Mesenchymal stem cell (in vitro differentiated cells and primary cell): ENCODE results near the gene HCFC1R1.

ENCODE experiments used
- DNase-seq: peaks from one replicate; pipeline ENCODE4 v3.0.0-alpha.2; 2013
- H2AFZ ChIP-seq: one replicate; pipeline ENCODE4 v1.6.1; 2013; ENCODE audit warnings: low read depth, mild to moderate bottlenecking, control low read depth, inconsistent platforms, low read length, moderate library complexity
- H2AK5ac ChIP-seq: 2 replicates; pipeline ENCODE4 v1.6.1; 2013; ENCODE audit warnings: low read length, moderate library complexity, mild to moderate bottlenecking, inconsistent platforms; ENCODE audit not compliant: severe bottlenecking
- H2BK120ac ChIP-seq: one replicate; pipeline ENCODE4 v1.6.1; 2013; ENCODE audit warnings: low read depth, mild to moderate bottlenecking, inconsistent platforms, low read length, moderate library complexity
- H2BK12ac ChIP-seq, 2 experiments: one replicate each; pipeline ENCODE4 v1.6.1; 2013; ENCODE audit warnings: inconsistent platforms in 2 of 2, low read length in 2 of 2, mild to moderate bottlenecking in 2 of 2, moderate library complexity in 2 of 2, control low read depth in 1 of 2
- H2BK15ac ChIP-seq: one replicate; pipeline ENCODE4 v1.6.1; 2013; ENCODE audit warnings: mild to moderate bottlenecking, low read depth, inconsistent platforms; ENCODE audit not compliant: poor library complexity, severe bottlenecking
- H2BK5ac ChIP-seq: 2 replicates; pipeline ENCODE4 v1.6.1; 2013; ENCODE audit warnings: low read depth, mild to moderate bottlenecking, low read length, control low read depth, inconsistent platforms; ENCODE audit not compliant: poor library complexity, severe bottlenecking
- H3K14ac ChIP-seq, 2 experiments: one replicate each; pipeline ENCODE4 v1.6.1; 2013; ENCODE audit warnings: inconsistent platforms in 2 of 2, low read length in 2 of 2, control low read depth in 1 of 2, mild to moderate bottlenecking in 1 of 2, moderate library complexity in 1 of 2
- H3K18ac ChIP-seq, 2 experiments: one replicate each; pipeline ENCODE4 v1.6.1; 2013; ENCODE audit warnings: inconsistent platforms in 2 of 2, low read length in 2 of 2, control low read depth in 1 of 2, low read depth in 1 of 2, mild to moderate bottlenecking in 1 of 2
- H3K23ac ChIP-seq, 2 experiments: one replicate each; pipeline ENCODE4 v1.6.1; 2013; ENCODE audit warnings: inconsistent platforms in 2 of 2, low read length in 2 of 2, mild to moderate bottlenecking in 2 of 2, moderate library complexity in 2 of 2, control low read depth in 1 of 2
- H3K27ac ChIP-seq: 2 replicates; pipeline ENCODE4 v1.5.1; 2013; ENCODE audit warnings: mild to moderate bottlenecking, moderate library complexity, low read length, control low read depth, inconsistent platforms; ENCODE audit not compliant: poor library complexity, severe bottlenecking
- H3K27me3 ChIP-seq, 2 experiments: 2 replicates each; pipeline versions ENCODE4 v1.6.1 to v1.7.0; 2013; ENCODE audit warnings: low read length in 2 of 2, mild to moderate bottlenecking in 2 of 2, moderate library complexity in 2 of 2, control low read depth in 1 of 2, inconsistent platforms in 1 of 2; ENCODE audit not compliant: control insufficient read depth in 1 of 2, insufficient read depth in 1 of 2
- H3K36me3 ChIP-seq, 2 experiments: 2 replicates each; pipeline versions ENCODE4 v1.6.1 to v1.7.0; 2013; ENCODE audit warnings: low read length in 2 of 2, control low read depth in 1 of 2, inconsistent platforms in 1 of 2, low read depth in 1 of 2, mild to moderate bottlenecking in 1 of 2; ENCODE audit not compliant: insufficient read depth in 2 of 2, control insufficient read depth in 1 of 2
- H3K4ac ChIP-seq, 2 experiments: one replicate each; pipeline ENCODE4 v1.6.1; 2013; ENCODE audit warnings: inconsistent platforms in 2 of 2, low read length in 2 of 2, mild to moderate bottlenecking in 2 of 2, moderate library complexity in 2 of 2, control low read depth in 1 of 2, low read depth in 1 of 2
- H3K4me1 ChIP-seq: 2 replicates; pipeline ENCODE4 v1.6.1; 2013; ENCODE audit warnings: low read depth, low read length, control low read depth; ENCODE audit not compliant: control insufficient read depth, insufficient read depth
- H3K4me2 ChIP-seq: 2 replicates; pipeline ENCODE4 v1.6.1; 2013; ENCODE audit warnings: low read length, mild to moderate bottlenecking, inconsistent platforms; ENCODE audit not compliant: poor library complexity, severe bottlenecking
- H3K4me3 ChIP-seq, 2 experiments: 2 replicates each; pipeline versions ENCODE4 v1.5.1 to v1.7.0; 2013; ENCODE audit warnings: low read length in 2 of 2, mild to moderate bottlenecking in 2 of 2, control low read depth in 1 of 2, low read depth in 1 of 2; ENCODE audit not compliant: insufficient read depth in 1 of 2
- H3K79me1 ChIP-seq: replicated peaks from 2 replicates; pipeline ENCODE4 v1.6.1; 2013; ENCODE audit warnings: mild to moderate bottlenecking, control low read depth, low read length, inconsistent platforms; ENCODE audit not compliant: poor library complexity, severe bottlenecking
- H3K9ac ChIP-seq: 2 replicates; pipeline ENCODE4 v1.7.0; 2013; ENCODE audit warnings: mild to moderate bottlenecking, low read length, moderate library complexity
- H3K9me3 ChIP-seq: 2 replicates; pipeline ENCODE4 v1.7.0; 2013; ENCODE audit warnings: mild to moderate bottlenecking, low read length; ENCODE audit not compliant: control insufficient read depth
- H4K8ac ChIP-seq: one replicate; pipeline ENCODE4 v1.6.1; 2013; ENCODE audit warnings: inconsistent platforms, mild to moderate bottlenecking, low read length, moderate library complexity
- H4K91ac ChIP-seq: one replicate; pipeline ENCODE4 v1.6.1; 2013; ENCODE audit warnings: mild to moderate bottlenecking, low read length, inconsistent platforms
- WGBS: methylation state at CpG from one replicate; pipeline ENCODE4 v1.1.7; 2013; ENCODE audit warnings: mixed read lengths; 5-methylcytosine and 5-hydroxymethylcytosine counted together

Gene HCFC1R1

DNA sequence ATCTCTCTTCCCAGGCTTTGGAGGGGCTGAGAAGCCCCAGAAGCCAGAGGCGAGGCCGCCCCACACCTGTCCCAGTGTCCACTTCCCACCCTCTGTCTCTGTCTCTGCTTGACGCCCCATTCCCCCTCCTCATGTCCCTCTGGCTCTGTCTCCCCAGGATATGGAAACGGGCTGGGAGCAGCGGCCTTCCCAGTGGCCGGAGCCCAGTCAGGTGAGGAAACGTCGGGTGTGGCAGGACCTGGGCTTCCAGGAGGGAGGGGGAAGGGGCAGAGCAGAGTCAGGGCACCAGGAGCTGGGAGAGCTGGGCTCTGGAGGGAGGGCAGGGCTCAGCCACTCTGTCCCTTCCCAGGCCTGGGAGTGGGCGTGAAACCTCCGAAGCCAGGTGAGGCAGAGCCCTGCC lies 32.9 kb downstream of the HCFC1R1 start:
- Histone ChIP-seq H2BK120ac (no peak overlapping the region), H2BK12ac (no peak overlapping the region), H3K4ac (no peak overlapping the region), H2BK15ac (no peak overlapping the region), H2AK5ac (no peak overlapping the region), H3K14ac (no peak overlapping the region), H3K9me3 (no peaks in the 10 kb centered on the region), H4K8ac (no peak overlapping the region), H2AFZ (no peak overlapping the region), H3K27me3 (peaks cover 34 to 71% of the 10 kb centered on the region in 2 experiments), H2BK5ac (no peak overlapping the region), H3K23ac (no peak overlapping the region), H4K91ac (no peak overlapping the region), H3K4me2 (no peak overlapping the region), H3K79me1 (no peaks in the 10 kb centered on the region), H3K36me3 (no peaks in the 10 kb centered on the region), H3K18ac (no peak overlapping the region), H3K4me1 (peaks cover 5% of the 10 kb centered on the region), H3K9ac (no peak overlapping the region), H3K27ac (no peak overlapping the region), H3K4me3 (no peak overlapping the region)
- no peak for DNase-seq
- WGBS, result 82% methylated on average over 9 of the region's 10 CpGs

DNA sequence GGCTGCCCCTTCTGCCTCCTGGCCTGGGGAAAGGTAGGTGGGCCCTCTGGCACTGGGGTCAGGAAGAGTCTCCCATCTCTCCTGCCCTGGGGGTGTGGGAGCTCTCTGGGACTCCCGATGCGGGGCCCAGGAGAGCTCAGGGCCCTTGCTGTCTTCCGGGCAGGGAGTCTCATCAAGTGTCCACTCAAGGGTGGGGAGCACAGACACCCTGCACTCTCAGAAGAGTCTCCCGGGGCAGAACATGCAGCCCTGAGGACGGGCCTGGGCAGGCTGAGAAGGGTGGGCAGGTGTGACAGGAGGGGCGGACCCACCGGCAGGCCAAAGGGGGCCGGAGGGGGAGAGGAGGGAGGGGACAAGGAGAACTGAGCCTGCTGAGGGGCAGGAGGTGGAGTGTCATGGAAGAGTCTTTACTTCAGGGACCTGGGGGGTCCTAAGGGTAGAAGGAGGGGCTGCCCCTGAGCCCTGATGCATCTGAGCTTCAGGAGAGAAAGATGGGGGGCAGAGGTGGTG lies 35.1 kb downstream of the HCFC1R1 start:
- no peaks in the 10 kb centered on the region for H3K36me3 ChIP-seq
- H3K14ac ChIP-seq, result no peak overlapping the region
- WGBS, result 50% methylated on average over 8 of the region's 8 CpGs
- DNase-seq, result no peak
- H2BK12ac ChIP-seq, result no peak overlapping the region
- no peak overlapping the region for H3K4ac ChIP-seq
- no peak overlapping the region for H3K18ac ChIP-seq
- H2AK5ac ChIP-seq, result no peak overlapping the region
- H3K27ac ChIP-seq, result no peak overlapping the region
- H3K4me1 ChIP-seq, result peaks cover 10% of the 10 kb centered on the region
- no peak overlapping the region for H2BK120ac ChIP-seq
- no peak overlapping the region for H3K4me2 ChIP-seq
- no peak overlapping the region for H3K23ac ChIP-seq
- no peak overlapping the region for H4K8ac ChIP-seq
- H4K91ac ChIP-seq, result no peak overlapping the region
- H2AFZ ChIP-seq, result no peak overlapping the region
- peak overlapping the region; percentile 12 for H2BK15ac ChIP-seq
- no peaks in the 10 kb centered on the region for H3K9me3 ChIP-seq
- H3K4me3 ChIP-seq, result no peak overlapping the region
- no peak overlapping the region for H2BK5ac ChIP-seq
- no peaks in the 10 kb centered on the region for H3K79me1 ChIP-seq
- no peak overlapping the region for H3K9ac ChIP-seq
- H3K27me3 ChIP-seq, result peaks cover 34 to 67% of the 10 kb centered on the region in 2 experiments

DNA sequence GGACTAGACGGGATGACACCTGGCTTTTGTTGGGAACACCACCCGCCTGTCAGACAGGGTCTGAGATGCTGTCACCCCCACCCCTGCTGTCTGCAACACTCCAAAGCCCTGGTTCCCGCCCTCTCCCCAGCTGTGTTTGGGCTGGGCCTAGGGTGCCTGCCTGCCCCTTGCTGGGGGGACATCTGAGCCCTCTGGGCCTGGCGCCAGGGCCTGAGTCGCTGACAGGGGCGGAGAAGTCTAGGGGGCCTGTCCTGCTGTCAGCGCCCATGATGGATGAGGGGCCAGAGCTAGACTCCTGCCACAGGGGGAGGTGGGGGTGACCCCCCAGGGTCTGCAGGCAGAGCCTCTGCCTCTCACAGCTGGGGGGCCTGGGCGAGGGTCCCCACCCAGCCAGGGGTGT lies 35.9 kb downstream of the HCFC1R1 start:
- H3K4me2 ChIP-seq, result no peak overlapping the region
- H2AFZ ChIP-seq, result no peak overlapping the region
- H3K79me1 ChIP-seq, result no peaks in the 10 kb centered on the region
- H2BK120ac ChIP-seq, result no peak overlapping the region
- no peak overlapping the region for H2AK5ac ChIP-seq
- H3K36me3 ChIP-seq, result no peaks in the 10 kb centered on the region
- no peak overlapping the region for H2BK5ac ChIP-seq
- H3K4me3 ChIP-seq, result no peak overlapping the region
- H3K9ac ChIP-seq, result no peak overlapping the region
- H4K8ac ChIP-seq, result no peak overlapping the region
- H3K4ac ChIP-seq, result no peak overlapping the region
- no peak overlapping the region for H2BK15ac ChIP-seq
- H3K27me3 ChIP-seq, result peaks cover 34 to 65% of the 10 kb centered on the region in 2 experiments
- 58% methylated on average over 8 of the region's 8 CpGs for WGBS
- H4K91ac ChIP-seq, result no peak overlapping the region
- no peak overlapping the region for H3K18ac ChIP-seq
- no peak overlapping the region for H3K27ac ChIP-seq
- H3K4me1 ChIP-seq, result peaks cover 11% of the 10 kb centered on the region
- no peak overlapping the region for H3K23ac ChIP-seq
- H2BK12ac ChIP-seq, result no peak overlapping the region
- no peak overlapping the region for H3K14ac ChIP-seq
- DNase-seq, result no peak
- no peaks in the 10 kb centered on the region for H3K9me3 ChIP-seq

DNA sequence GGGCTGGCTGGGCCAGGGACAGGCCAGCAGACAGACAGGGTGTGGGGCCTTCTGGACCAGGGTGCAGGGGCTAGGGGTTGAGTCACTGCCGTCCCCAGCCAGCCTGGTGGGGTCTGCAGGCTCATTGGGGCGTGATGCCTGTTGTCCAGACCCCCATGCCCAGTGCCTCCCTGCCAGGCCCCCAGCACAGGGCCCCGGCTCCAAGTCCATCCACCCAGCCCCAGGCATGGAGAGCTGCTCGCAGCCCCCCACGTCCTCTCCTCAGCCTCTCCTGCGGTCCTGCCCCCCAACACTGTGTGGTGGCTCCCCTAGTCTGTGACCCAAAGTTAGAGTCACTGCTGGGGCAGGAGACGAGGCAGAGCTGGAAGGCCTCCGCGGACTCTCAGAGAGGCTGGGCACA lies 36.5 kb downstream of the HCFC1R1 start:
- no peak overlapping the region for H3K14ac ChIP-seq
- H3K79me1 ChIP-seq, result no peaks in the 10 kb centered on the region
- no peak overlapping the region for H3K9ac ChIP-seq
- peaks cover 11% of the 10 kb centered on the region for H3K4me1 ChIP-seq
- no peak overlapping the region for H3K4me2 ChIP-seq
- H3K27me3 ChIP-seq, result peaks cover 34 to 60% of the 10 kb centered on the region in 2 experiments
- H3K4ac ChIP-seq, result no peak overlapping the region
- no peak for DNase-seq
- H3K18ac ChIP-seq, result no peak overlapping the region
- H3K9me3 ChIP-seq, result no peaks in the 10 kb centered on the region
- no peak overlapping the region for H2AK5ac ChIP-seq
- no peak overlapping the region for H4K91ac ChIP-seq
- no peak overlapping the region for H2BK5ac ChIP-seq
- no peak overlapping the region for H3K23ac ChIP-seq
- WGBS, result 88% methylated on average over 8 of the region's 9 CpGs
- no peak overlapping the region for H3K27ac ChIP-seq
- H2BK15ac ChIP-seq, result no peak overlapping the region
- no peak overlapping the region for H4K8ac ChIP-seq
- H3K4me3 ChIP-seq, result no peak overlapping the region
- no peak overlapping the region for H2BK120ac ChIP-seq
- no peak overlapping the region for H2BK12ac ChIP-seq
- no peaks in the 10 kb centered on the region for H3K36me3 ChIP-seq
- H2AFZ ChIP-seq, result no peak overlapping the region
